ENCODE measurements around the gene GOLGA1. TPM values are rescaled to one million over a fixed set of nuclear protein-coding genes. Genes with fewer than 3 reads are reported as not detected.

The GOLGA1 gene
- total and polyA plus RNA-seq, 2 of the 13 experiments (the other 11 are each of a cell fraction or from before 2014, with no cell fraction given): 12.7 to 15.9 TPM

GRCh38 chr9:124950050-124950718 lies 9.3 kb upstream of the GOLGA1 start (continued):
- TF ChIP-seq ZNF674 (CRISPR knock-in tag; IDR thresholded peaks at IDR 0.05; ENCODE audit: low read depth) (no peak), CBX1 (IDR thresholded peaks at IDR 0.05; ENCODE audit: low read depth) (no peak), MAFG (CRISPR knock-in tag; IDR thresholded peaks at IDR 0.05) (no peak), KDM3A (CRISPR knock-in tag; IDR thresholded peaks at IDR 0.05; ENCODE audit: low read depth) (no peak), BHLHE40 (IDR thresholded peaks at IDR 0.05; ENCODE audit: low read length) (no peak), BCL3 (CRISPR knock-in tag; IDR thresholded peaks at IDR 0.05) (no peak), ZSCAN12 (CRISPR knock-in tag; IDR thresholded peaks at IDR 0.05) (no peak), SIN3A (IDR thresholded peaks at IDR 0.05; ENCODE audit: borderline replicate concordance, low read depth, low read length) (no peak), ZNF749 (CRISPR knock-in tag; IDR thresholded peaks at IDR 0.05; ENCODE audit: borderline replicate concordance) (no peak), EHMT2 (IDR thresholded peaks at IDR 0.05; ENCODE audit: borderline replicate concordance, low read depth, low read length) (no peak), CCDC6 (CRISPR knock-in tag; IDR thresholded peaks at IDR 0.05) (no peak), RORA (CRISPR knock-in tag; IDR thresholded peaks at IDR 0.05) (no peak), ZFP82 (CRISPR knock-in tag; IDR thresholded peaks at IDR 0.05; ENCODE audit: borderline replicate concordance) (no peak), RELA (CRISPR knock-in tag; IDR thresholded peaks at IDR 0.05) (peak; percentile 51; the same call in 1 of the 2 replicates), HDAC2 (CRISPR knock-in tag; IDR thresholded peaks at IDR 0.05) (0 out of 2 replicates have a peak, but pooled peaks have one; percentile 68), RFX3 (CRISPR knock-in tag; IDR thresholded peaks at IDR 0.05) (no peak), NR2F6 (IDR thresholded peaks at IDR 0.05) (peak; percentile 66), NR2F6 (CRISPR knock-in tag; IDR thresholded peaks at IDR 0.05) (peak; percentile 48; the same call in 1 of the 2 replicates), ZGPAT (CRISPR knock-in tag; IDR thresholded peaks at IDR 0.05) (peak; percentile 53; the same call in 1 of the 2 replicates), SMYD3 (CRISPR knock-in tag; IDR thresholded peaks at IDR 0.05) (0 out of 2 replicates have a peak, but pooled peaks have one; percentile 34), ELF4 (CRISPR knock-in tag; IDR thresholded peaks at IDR 0.05; ENCODE audit: borderline replicate concordance) (no peak), PPARG (CRISPR knock-in tag; conservative IDR thresholded peaks at IDR 0.05) (peak; percentile 40; the same call in 1 of the 2 replicates), SOX6 (IDR thresholded peaks at IDR 0.05) (no peak), SOX6 (CRISPR knock-in tag; IDR thresholded peaks at IDR 0.05) (peak; percentile 89), ERF (CRISPR knock-in tag; IDR thresholded peaks at IDR 0.05) (no peak), ZZZ3 (CRISPR knock-in tag; IDR thresholded peaks at IDR 0.05; ENCODE audit: borderline replicate concordance) (no peak), PHF21A (CRISPR knock-in tag; IDR thresholded peaks at IDR 0.05) (peak; percentile 71), MTA3 (CRISPR knock-in tag; IDR thresholded peaks at IDR 0.05) (no peak), MED8 (CRISPR knock-in tag; IDR thresholded peaks at IDR 0.05; ENCODE audit: insufficient replicate concordance) (no peak), LCORL (IDR thresholded peaks at IDR 0.05) (peak; percentile 91), LCORL (CRISPR knock-in tag; IDR thresholded peaks at IDR 0.05) (peak; percentile 94), ATF4 (CRISPR knock-in tag; IDR thresholded peaks at IDR 0.05) (no peak)

Data from HepG2 (cell line).